Measurements from ENCODE around the gene VTI1A.

DNA sequence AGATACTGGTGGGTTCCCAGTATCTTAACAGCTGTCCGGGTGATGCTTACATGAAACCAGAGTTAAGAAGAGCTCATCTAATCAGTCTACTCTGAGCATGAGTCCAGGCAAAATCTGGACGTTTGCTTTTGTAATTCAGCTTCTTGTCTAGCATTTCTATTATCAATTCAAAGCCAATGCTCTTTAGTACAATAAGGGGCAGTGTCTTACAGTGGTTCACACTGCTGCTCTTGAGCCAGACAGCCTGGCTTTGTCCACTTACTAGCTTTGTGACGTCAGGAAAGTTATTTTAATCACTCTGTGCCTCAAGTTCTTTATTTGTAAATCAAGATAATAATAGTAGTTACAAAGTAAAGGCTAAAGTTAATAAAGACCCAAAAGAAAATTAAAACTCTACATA is 275.7 kb downstream of the VTI1A start:
- TF ChIP-seq NANOG (IDR thresholded peaks at IDR 0.05; ENCODE audit: borderline replicate concordance) (no peak), EZH2 (IDR thresholded peaks at IDR 0.05; ENCODE audit: low read depth, unreplicated experiment) (no peak), ZNF331 (CRISPR knock-in tag; IDR thresholded peaks at IDR 0.05; ENCODE audit: low read depth) (no peak)
- TF ChIP-seq, protein P1, sequence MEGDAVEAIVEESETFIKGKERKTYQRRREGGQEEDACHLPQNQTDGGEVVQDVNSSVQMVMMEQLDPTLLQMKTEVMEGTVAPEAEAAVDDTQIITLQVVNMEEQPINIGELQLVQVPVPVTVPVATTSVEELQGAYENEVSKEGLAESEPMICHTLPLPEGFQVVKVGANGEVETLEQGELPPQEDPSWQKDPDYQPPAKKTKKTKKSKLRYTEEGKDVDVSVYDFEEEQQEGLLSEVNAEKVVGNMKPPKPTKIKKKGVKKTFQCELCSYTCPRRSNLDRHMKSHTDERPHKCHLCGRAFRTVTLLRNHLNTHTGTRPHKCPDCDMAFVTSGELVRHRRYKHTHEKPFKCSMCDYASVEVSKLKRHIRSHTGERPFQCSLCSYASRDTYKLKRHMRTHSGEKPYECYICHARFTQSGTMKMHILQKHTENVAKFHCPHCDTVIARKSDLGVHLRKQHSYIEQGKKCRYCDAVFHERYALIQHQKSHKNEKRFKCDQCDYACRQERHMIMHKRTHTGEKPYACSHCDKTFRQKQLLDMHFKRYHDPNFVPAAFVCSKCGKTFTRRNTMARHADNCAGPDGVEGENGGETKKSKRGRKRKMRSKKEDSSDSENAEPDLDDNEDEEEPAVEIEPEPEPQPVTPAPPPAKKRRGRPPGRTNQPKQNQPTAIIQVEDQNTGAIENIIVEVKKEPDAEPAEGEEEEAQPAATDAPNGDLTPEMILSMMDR (conservative IDR thresholded peaks at IDR 0.05; ENCODE audit: low read depth in 2 of 2), result no peak
